Natural killer cell (primary cell): ENCODE results near the gene SSX2IP. TPM values are rescaled to one million over a fixed set of nuclear protein-coding genes. Genes with fewer than 3 reads are reported as not detected.

Experiments used
- ATAC-seq, 3 donors: fragments of 150-1000 bp in 2 of 3; fragments of 200-7000 bp in 1 of 3; cut with Tn5 transposase; 1 replicate in 1 of 3; 2 replicates in 2 of 3; pipeline ENCODE4 v1.10.0; 2021; ENCODE audit warnings: mild to moderate bottlenecking in 2 of 3, moderate library complexity in 2 of 3
- DNase-seq, 2 donors: peaks; one replicate each; pipeline versions ENCODE4 v3.0.0 to v3.0.0-alpha.2; 2013 to 2021; ENCODE audit warnings: mixed read lengths in 1 of 2
- H3K27ac ChIP-seq: one replicate; pipeline ENCODE4 v1.5.1; 2013; ENCODE audit warnings: mild to moderate bottlenecking, low read length
- H3K27me3 ChIP-seq: one replicate; pipeline ENCODE4 v1.6.1; 2013; ENCODE audit warnings: low read length; ENCODE audit not compliant: control insufficient read depth, insufficient read depth
- H3K36me3 ChIP-seq: one replicate; pipeline ENCODE4 v1.6.1; 2013; ENCODE audit warnings: low read length; ENCODE audit not compliant: control insufficient read depth, insufficient read depth
- H3K4me1 ChIP-seq: one replicate; pipeline ENCODE4 v1.6.1; 2013; ENCODE audit warnings: low read length; ENCODE audit not compliant: control insufficient read depth, insufficient read depth
- H3K4me3 ChIP-seq: one replicate; pipeline ENCODE4 v1.5.1; 2013; ENCODE audit warnings: low read length
- H3K9me3 ChIP-seq: one replicate; pipeline ENCODE4 v1.6.1; 2013; ENCODE audit warnings: low read length; ENCODE audit not compliant: control insufficient read depth, insufficient read depth
- H3K27ac Mint-ChIP-seq, 2 donors: one replicate each; pipeline ENCODE4 v1.8.0; 2022; ENCODE audit warnings: mild to moderate bottlenecking in 2 of 2, mixed read lengths in 2 of 2, moderate library complexity in 1 of 2
- H3K27me3 Mint-ChIP-seq, 2 donors: one replicate each; pipeline ENCODE4 v1.8.0; 2022; ENCODE audit warnings: low read depth in 2 of 2, mixed read lengths in 2 of 2
- H3K36me3 Mint-ChIP-seq: one replicate; pipeline ENCODE4 v1.8.0; 2022; ENCODE audit warnings: mixed read lengths
- H3K4me1 Mint-ChIP-seq, 2 donors: one replicate each; pipeline ENCODE4 v1.8.0; 2022; ENCODE audit warnings: mixed read lengths in 2 of 2
- H3K4me3 Mint-ChIP-seq: one replicate; pipeline ENCODE4 v1.8.0; 2022; ENCODE audit warnings: mild to moderate bottlenecking, moderate library complexity, mixed read lengths
- H3K9me3 Mint-ChIP-seq, 2 donors: one replicate each; pipeline ENCODE4 v1.8.0; 2022; ENCODE audit warnings: mixed read lengths in 2 of 2
- CTCF ChIP-seq: fragments of 200-600 bp; IDR thresholded peaks from one replicate; pipeline ENCODE4 v1.8.0; 2022; ENCODE audit warnings: antibody characterized with exemption
- WGBS: methylation state at CpG from one replicate; pipeline ENCODE4 v1.1.7; 2013; ENCODE audit warnings: missing lambda C conversion rate; ENCODE audit not compliant: insufficient coverage; 5-methylcytosine and 5-hydroxymethylcytosine counted together
- intact Hi-C: fragments of 100-400 bp; cut with micrococcal nuclease; formaldehyde crosslinking; loops from one replicate; pipeline ENCODE4 v1.14.2; 2022
- total RNA-seq, 4 donors: library from RNA; stranded (reverse); fragments of 120-200 nt in 1 of 4; gene quantifications; one replicate each; pipeline versions ENCODE4 v1.2.3 to v1.2.4, GENCODE V29; 2013 to 2022

Gene SSX2IP
- total RNA-seq, 3 donors from 2014 or later (not counting 1 experiment from before 2014, with no cell fraction given) = 24.2 to 35.8 (median 27.2) TPM

DNA sequence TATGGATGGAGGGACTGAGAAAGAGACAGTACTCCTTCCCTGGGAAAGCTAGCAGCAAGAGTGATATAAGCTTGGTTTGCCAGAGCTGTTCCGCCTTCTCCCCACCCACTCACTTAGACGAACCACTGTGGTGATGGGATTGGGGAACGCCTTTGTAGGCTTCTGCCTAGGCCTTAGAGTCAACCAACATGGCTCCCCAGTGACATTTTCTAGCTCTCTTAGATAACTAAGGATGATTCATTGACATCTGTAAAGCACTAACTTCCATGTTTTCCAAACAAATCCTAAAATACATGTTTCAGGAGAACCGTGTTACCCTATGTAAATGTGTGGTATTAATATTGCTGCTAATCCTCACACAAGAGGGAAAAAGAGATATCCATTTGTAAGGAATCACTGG is 21.6 kb upstream of the SSX2IP start:
- H3K4me1 Mint-ChIP-seq = no peaks in the 10 kb centered on the region
- no peak for ATAC-seq

GRCh38 chr1:84711121-84711520 is 20.9 kb upstream of the SSX2IP start:
- no peaks in the 10 kb centered on the region for H3K4me1 ChIP-seq
- Mint-ChIP-seq H3K27me3 (peaks cover 0 to 4% of the 10 kb centered on the region in 2 donors), H3K9me3 (no peaks in the 10 kb centered on the region), H3K36me3 (no peaks in the 10 kb centered on the region), H3K4me3 (no peak overlapping the region), H3K27ac (no peak overlapping the region), H3K4me1 (no peaks in the 10 kb centered on the region)
- no peak overlapping the region for H3K4me3 ChIP-seq
- WGBS = no CpG with 5 or more reads among the region's 1 CpG
- no peaks in the 10 kb centered on the region for H3K36me3 ChIP-seq
- TF ChIP-seq CTCF = no peak
- no peaks in the 10 kb centered on the region for H3K9me3 ChIP-seq
- no peaks in the 10 kb centered on the region for H3K27me3 ChIP-seq
- intact Hi-C loops = no loop called here
- H3K27ac ChIP-seq = no peak overlapping the region
- ATAC-seq = no peak
- no peak for DNase-seq

More for the DNA sequence above, 21.6 kb upstream of the SSX2IP start:
- H3K9me3 Mint-ChIP-seq = no peaks in the 10 kb centered on the region
- no peaks in the 10 kb centered on the region for H3K4me1 ChIP-seq
- no peak overlapping the region for H3K4me3 Mint-ChIP-seq
- no peak for DNase-seq
- no peak for TF ChIP-seq CTCF
- H3K27me3 ChIP-seq = no peaks in the 10 kb centered on the region
- peaks cover 0 to 4% of the 10 kb centered on the region in 2 donors for H3K27me3 Mint-ChIP-seq
- intact Hi-C loops = no loop called here
- H3K4me3 ChIP-seq = no peak overlapping the region
- WGBS = 96% methylated on average over 3 of the region's 4 CpGs
- no peaks in the 10 kb centered on the region for H3K36me3 Mint-ChIP-seq
- H3K9me3 ChIP-seq = no peaks in the 10 kb centered on the region
- no peak overlapping the region for H3K27ac ChIP-seq
- H3K36me3 ChIP-seq = no peaks in the 10 kb centered on the region
- no peak overlapping the region for H3K27ac Mint-ChIP-seq

DNA sequence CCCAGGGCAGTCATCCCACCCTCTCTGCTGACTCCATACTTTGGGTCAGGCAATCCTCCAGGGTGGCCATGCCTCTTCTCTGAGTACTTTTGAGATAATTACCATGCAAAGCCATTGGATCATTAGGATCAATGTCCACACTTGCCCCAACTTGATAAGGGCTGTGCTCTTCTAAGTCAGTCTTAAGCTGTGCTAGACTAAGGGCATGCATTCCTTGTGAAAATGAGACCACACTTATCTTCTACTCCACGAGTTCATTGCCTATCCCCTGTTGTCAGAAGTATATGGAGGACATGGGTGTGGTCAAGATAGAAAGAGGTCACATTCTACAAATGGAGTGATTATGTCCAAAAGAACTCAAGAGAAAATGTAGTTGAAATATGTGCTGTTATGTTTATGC is 18.9 kb upstream of the SSX2IP start:
- Histone ChIP-seq H3K4me3 (no peak overlapping the region), H3K4me1 (no peaks in the 10 kb centered on the region), H3K9me3 (no peaks in the 10 kb centered on the region), H3K27me3 (no peaks in the 10 kb centered on the region), H3K36me3 (no peaks in the 10 kb centered on the region), H3K27ac (no peak overlapping the region)
- H3K27me3 Mint-ChIP-seq = peaks cover 0 to 4% of the 10 kb centered on the region in 2 donors
- no CpG with 5 or more reads among the region's 1 CpG for WGBS
- intact Hi-C loops = no loop called here
- DNase-seq = no peak
- H3K4me1 Mint-ChIP-seq = no peaks in the 10 kb centered on the region
- H3K36me3 Mint-ChIP-seq = no peaks in the 10 kb centered on the region
- TF ChIP-seq CTCF = no peak
- H3K9me3 Mint-ChIP-seq = no peaks in the 10 kb centered on the region
- no peak for ATAC-seq
- no peak overlapping the region for H3K4me3 Mint-ChIP-seq
- H3K27ac Mint-ChIP-seq = no peak overlapping the region

- intact Hi-C loops = no loop called here
- no peaks in the 10 kb centered on the region for H3K4me1 Mint-ChIP-seq
- Histone ChIP-seq H3K27ac (no peak overlapping the region), H3K36me3 (no peaks in the 10 kb centered on the region), H3K4me3 (no peak overlapping the region), H3K9me3 (no peaks in the 10 kb centered on the region), H3K27me3 (no peaks in the 10 kb centered on the region), H3K4me1 (no peaks in the 10 kb centered on the region)
- no peaks in the 10 kb centered on the region for H3K36me3 Mint-ChIP-seq
- 91% methylated on average over 4 of the region's 4 CpGs for WGBS
- no peak for ATAC-seq
- no peak for DNase-seq
- peaks cover 2 to 4% of the 10 kb centered on the region in 2 donors for H3K27me3 Mint-ChIP-seq
- H3K4me3 Mint-ChIP-seq = no peak overlapping the region
- H3K9me3 Mint-ChIP-seq = no peaks in the 10 kb centered on the region
- H3K27ac Mint-ChIP-seq = no peak overlapping the region
- TF ChIP-seq CTCF = no peak
These were observed 17.8 kb upstream of the SSX2IP start for GRCh38 chr1:84708031-84708430.
